ENCODE data around the gene LARGE1.
A peak's percentile ranks its signal among the peaks of the same experiment; 100 is the strongest.

The LARGE1 gene

DNA sequence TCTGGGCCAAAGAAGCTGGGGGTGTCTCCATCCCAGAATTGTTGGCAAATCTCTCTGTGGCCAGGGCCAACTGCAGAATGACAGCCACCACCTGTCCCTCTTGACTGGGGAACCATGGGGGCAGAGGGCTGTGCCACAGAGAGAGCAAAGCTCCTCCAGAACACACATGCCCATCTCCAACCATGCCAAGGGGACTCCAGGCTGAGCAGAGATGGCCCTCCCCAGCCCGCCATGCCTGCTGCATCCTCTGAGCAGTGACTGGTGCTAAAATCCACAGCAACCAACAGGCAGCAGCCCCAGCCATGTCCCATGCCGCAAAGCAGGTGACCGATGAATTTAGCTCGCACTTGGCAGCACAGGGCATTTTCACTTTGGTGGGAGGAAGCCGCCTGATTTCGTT lies 45.0 kb downstream of the LARGE1 start:
- DNase-seq (ENCODE audit: low read depth) = no peak
- no peak for TF ChIP-seq POLR2A (IDR thresholded peaks at IDR 0.05; ENCODE audit: extremely low read depth, insufficient read length)
- no peak for TF ChIP-seq MYC (IDR thresholded peaks at IDR 0.05; ENCODE audit: low read depth, low read length)
- TF ChIP-seq, protein P1, sequence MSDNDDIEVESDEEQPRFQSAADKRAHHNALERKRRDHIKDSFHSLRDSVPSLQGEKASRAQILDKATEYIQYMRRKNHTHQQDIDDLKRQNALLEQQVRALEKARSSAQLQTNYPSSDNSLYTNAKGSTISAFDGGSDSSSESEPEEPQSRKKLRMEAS (IDR thresholded peaks at IDR 0.05; ENCODE audit: low read depth, low read length) = no peak
- TF ChIP-seq, protein P2, sequence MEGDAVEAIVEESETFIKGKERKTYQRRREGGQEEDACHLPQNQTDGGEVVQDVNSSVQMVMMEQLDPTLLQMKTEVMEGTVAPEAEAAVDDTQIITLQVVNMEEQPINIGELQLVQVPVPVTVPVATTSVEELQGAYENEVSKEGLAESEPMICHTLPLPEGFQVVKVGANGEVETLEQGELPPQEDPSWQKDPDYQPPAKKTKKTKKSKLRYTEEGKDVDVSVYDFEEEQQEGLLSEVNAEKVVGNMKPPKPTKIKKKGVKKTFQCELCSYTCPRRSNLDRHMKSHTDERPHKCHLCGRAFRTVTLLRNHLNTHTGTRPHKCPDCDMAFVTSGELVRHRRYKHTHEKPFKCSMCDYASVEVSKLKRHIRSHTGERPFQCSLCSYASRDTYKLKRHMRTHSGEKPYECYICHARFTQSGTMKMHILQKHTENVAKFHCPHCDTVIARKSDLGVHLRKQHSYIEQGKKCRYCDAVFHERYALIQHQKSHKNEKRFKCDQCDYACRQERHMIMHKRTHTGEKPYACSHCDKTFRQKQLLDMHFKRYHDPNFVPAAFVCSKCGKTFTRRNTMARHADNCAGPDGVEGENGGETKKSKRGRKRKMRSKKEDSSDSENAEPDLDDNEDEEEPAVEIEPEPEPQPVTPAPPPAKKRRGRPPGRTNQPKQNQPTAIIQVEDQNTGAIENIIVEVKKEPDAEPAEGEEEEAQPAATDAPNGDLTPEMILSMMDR (IDR thresholded peaks at IDR 0.05; ENCODE audit: low read depth, low read length) = no peak

DNA sequence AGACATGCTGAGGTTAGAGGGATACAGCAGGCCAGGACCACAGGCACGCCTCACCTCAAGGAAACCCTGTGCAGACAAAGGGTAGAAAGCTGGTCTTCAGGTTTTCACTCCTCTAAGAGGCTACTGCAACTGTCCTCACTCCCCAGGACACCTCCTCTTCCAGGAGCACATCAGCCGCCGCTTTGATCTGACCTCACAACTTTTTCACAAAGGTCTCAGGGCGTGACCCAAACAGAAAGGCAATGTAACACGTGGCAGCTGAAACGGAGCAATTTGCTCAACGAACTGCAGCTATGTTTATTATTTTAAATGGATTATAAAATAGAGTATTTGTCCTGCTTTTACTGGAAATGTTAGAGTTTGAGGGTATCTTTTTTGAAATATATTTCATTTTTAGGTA lies 46.1 kb downstream of the LARGE1 start:
- DNase-seq (ENCODE audit: low read depth) = no peak
- H3K4me3 ChIP-seq (ENCODE audit: low read depth, low read length) = no peak overlapping the region
- TF ChIP-seq, protein P2 (IDR thresholded peaks at IDR 0.05; ENCODE audit: low read depth, low read length) = no peak
- TF ChIP-seq POLR2A (IDR thresholded peaks at IDR 0.05; ENCODE audit: extremely low read depth, insufficient read length) = no peak
- TF ChIP-seq, protein P1 (IDR thresholded peaks at IDR 0.05; ENCODE audit: low read depth, low read length) = no peak
- no peak for TF ChIP-seq MYC (IDR thresholded peaks at IDR 0.05; ENCODE audit: low read depth, low read length)

More for the DNA sequence above, 45.0 kb downstream of the LARGE1 start:
- no peak overlapping the region for H3K4me3 ChIP-seq (ENCODE audit: low read depth, low read length)

DNA sequence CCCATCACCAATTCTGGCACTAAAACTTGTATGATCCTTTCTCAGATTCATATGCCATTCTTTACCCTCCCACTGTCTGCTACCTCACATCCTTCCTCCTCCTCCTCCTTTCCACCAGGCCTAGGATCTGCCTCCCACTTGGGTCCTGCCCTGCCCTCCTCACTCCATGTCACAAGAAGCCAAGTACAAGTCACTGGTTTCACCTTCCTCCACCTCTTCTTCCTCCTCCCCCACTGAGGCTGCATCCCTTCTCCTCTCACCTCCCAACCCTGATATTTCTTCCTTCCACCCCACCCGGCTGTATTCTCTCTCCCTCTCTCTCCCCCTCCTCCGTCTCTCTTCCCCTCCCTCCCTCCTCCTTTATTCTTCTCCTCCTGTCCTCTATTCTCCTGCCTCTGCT lies 46.6 kb downstream of the LARGE1 start:
- TF ChIP-seq POLR2A (IDR thresholded peaks at IDR 0.05; ENCODE audit: extremely low read depth, insufficient read length) (no peak), MYC (IDR thresholded peaks at IDR 0.05; ENCODE audit: low read depth, low read length) (no peak)
- H3K4me3 ChIP-seq (ENCODE audit: low read depth, low read length) = no peak overlapping the region

DNA sequence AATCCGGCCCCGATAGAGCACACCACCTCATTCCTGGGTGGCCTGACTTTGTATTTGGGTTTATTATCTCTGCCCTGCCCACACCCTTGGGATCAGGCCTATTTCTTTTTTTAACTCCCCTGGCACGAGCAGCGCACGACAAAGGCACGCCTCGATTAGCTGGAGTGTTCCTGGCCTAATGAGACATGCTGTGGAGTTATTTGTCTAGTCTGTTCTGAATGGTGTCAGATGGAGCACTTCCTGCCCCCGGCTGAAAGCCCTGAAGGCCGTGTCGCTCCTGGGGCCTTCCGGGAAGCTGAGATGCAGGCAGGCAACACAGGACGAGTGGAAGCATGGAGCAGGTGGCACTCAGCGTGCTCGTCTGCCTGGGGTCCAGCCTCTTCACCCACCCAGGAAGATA lies 47.1 kb downstream of the LARGE1 start:
- no peak for TF ChIP-seq MYC (IDR thresholded peaks at IDR 0.05; ENCODE audit: low read depth, low read length)
- TF ChIP-seq, protein P1 (IDR thresholded peaks at IDR 0.05; ENCODE audit: low read depth, low read length) = no peak
- TF ChIP-seq POLR2A (IDR thresholded peaks at IDR 0.05; ENCODE audit: extremely low read depth, insufficient read length) = no peak
- TF ChIP-seq, protein P2 (IDR thresholded peaks at IDR 0.05; ENCODE audit: low read depth, low read length) = no peak
- no peak overlapping the region for H3K4me3 ChIP-seq (ENCODE audit: low read depth, low read length)
- no peak for DNase-seq (ENCODE audit: low read depth)

More for the DNA sequence above, 46.6 kb downstream of the LARGE1 start:
- DNase-seq (ENCODE audit: low read depth) = peak; percentile 34

DNA sequence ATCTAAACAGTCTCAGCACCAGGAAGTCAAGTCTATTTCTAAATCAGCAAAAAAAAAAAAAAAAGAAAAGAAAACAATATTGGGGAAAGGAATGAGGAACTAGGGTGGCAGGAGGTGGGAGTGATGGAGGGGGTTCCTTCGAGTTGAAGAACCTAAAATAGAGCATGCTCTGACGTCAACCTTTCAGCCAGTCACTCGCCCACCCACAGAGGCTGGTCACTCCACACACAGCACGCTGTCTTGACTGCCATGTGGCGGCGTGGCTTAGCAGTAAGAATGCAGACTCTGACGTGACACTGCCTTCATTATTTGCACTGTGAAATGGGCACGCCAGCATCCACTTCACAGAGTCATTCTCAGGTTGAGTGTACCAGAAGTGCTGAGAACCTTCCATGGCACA lies 48.3 kb downstream of the LARGE1 start:
- TF ChIP-seq, protein P1 (IDR thresholded peaks at IDR 0.05; ENCODE audit: low read depth, low read length) = peak; percentile 13; the same call in 1 of the 2 replicates
- TF ChIP-seq POLR2A (IDR thresholded peaks at IDR 0.05; ENCODE audit: extremely low read depth, insufficient read length) = no peak
- H3K4me3 ChIP-seq (ENCODE audit: low read depth, low read length) = no peak overlapping the region
- peak; percentile 80 for DNase-seq (ENCODE audit: low read depth)

DNA sequence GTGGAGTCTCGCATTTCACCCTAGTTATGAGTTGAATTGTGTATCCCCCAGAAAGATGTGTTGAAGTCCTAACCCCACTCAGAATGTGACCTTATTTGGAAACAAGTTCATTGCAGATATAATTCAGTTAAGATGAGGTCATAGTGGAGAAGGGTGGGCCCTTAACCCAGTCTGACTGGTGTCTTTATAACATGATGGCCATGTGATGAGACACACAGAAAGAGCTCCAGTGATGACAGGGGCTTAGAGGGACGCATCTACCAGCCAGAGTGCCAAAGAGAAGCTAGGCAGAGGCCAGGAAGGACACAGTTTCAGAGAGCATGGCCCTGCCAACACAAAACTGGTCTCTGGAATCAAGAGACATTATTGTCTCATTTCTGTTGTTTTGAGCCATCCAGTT lies 50.3 kb downstream of the LARGE1 start:
- DNase-seq (ENCODE audit: low read depth) = no peak

More for the DNA sequence above, 50.3 kb downstream of the LARGE1 start:
- TF ChIP-seq, protein P1 (IDR thresholded peaks at IDR 0.05; ENCODE audit: low read depth, low read length) = no peak
- TF ChIP-seq POLR2A (IDR thresholded peaks at IDR 0.05; ENCODE audit: extremely low read depth, insufficient read length) (no peak), MYC (IDR thresholded peaks at IDR 0.05; ENCODE audit: low read depth, low read length) (no peak)
- TF ChIP-seq, protein P2 (IDR thresholded peaks at IDR 0.05; ENCODE audit: low read depth, low read length) = no peak
- no peak overlapping the region for H3K4me3 ChIP-seq (ENCODE audit: low read depth, low read length)

Measured in NB4 (cell line).